Neural cell (in vitro differentiated cells): ENCODE data around the gene METTL8. TPM values are rescaled to one million over a fixed set of nuclear protein-coding genes. Genes with fewer than 3 reads are reported as not detected.

Experiments used
- H2AFZ ChIP-seq: fragments of 200-600, 300-800 bp; sonication (generic), shearing (Covaris generic); 2 replicates; pipeline ENCODE4 v1.6.0; 2014; ENCODE audit warnings: low read depth, mild to moderate bottlenecking, antibody characterized with exemption, low read length, moderate library complexity
- H3F3A ChIP-seq: fragments of 200-600 bp; shearing (Covaris generic); 2 replicates; pipeline ENCODE4 v1.6.1; 2016; ENCODE audit warnings: mild to moderate bottlenecking, moderate library complexity, mixed read lengths, antibody characterized with exemption, low read length; ENCODE audit not compliant: insufficient read depth, poor library complexity, severe bottlenecking
- H3K27ac ChIP-seq: fragments of 200-600, 300-800 bp; sonication (generic), shearing (Covaris generic); 2 replicates; pipeline ENCODE4 v1.5.1; 2014; ENCODE audit warnings: mild to moderate bottlenecking, low read length, moderate library complexity
- H3K27me3 ChIP-seq: fragments of 300-800, 200-600 bp; sonication (generic), shearing (Covaris generic); 2 replicates; pipeline ENCODE4 v1.6.0; 2014; ENCODE audit warnings: mild to moderate bottlenecking, low read depth, low read length, moderate library complexity; ENCODE audit not compliant: insufficient read depth
- H3K36me3 ChIP-seq: fragments of 300-800, 200-600 bp; sonication (generic), shearing (Covaris generic); 2 replicates; pipeline ENCODE4 v1.5.1; 2014; ENCODE audit warnings: mild to moderate bottlenecking, antibody characterized with exemption, low read length, moderate library complexity; ENCODE audit not compliant: insufficient read depth
- H3K4me2 ChIP-seq: fragments of 300-800, 200-600 bp; sonication (generic), shearing (Covaris generic); 2 replicates; pipeline ENCODE4 v1.6.0; 2014; ENCODE audit warnings: mild to moderate bottlenecking, low read length
- H3K4me3 ChIP-seq: fragments of 300-800, 200-600 bp; sonication (generic), shearing (Covaris generic); 2 replicates; pipeline ENCODE4 v1.5.1; 2014; ENCODE audit warnings: mild to moderate bottlenecking, low read length, moderate library complexity
- H3K79me2 ChIP-seq: fragments of 200-600 bp; shearing (Covaris generic); replicated peaks from 2 replicates; pipeline ENCODE4 v1.6.0; 2014; ENCODE audit warnings: mild to moderate bottlenecking, low read length, moderate library complexity; ENCODE audit not compliant: insufficient read depth
- H3K9ac ChIP-seq: fragments of 300-800, 200-600 bp; sonication (generic), shearing (Covaris generic); 2 replicates; pipeline ENCODE4 v1.6.1; 2016; ENCODE audit warnings: mild to moderate bottlenecking, low read length, mixed read lengths
- H3K9me2 ChIP-seq: fragments of 200-600 bp; shearing (Covaris generic); 2 replicates; pipeline ENCODE4 v1.6.1; 2016; ENCODE audit warnings: mild to moderate bottlenecking, low read length, mixed read lengths; ENCODE audit not compliant: insufficient read depth
- H3K9me3 ChIP-seq: fragments of 200-600, 300-800 bp; sonication (generic), shearing (Covaris generic); 2 replicates; pipeline ENCODE4 v1.6.1; 2016; ENCODE audit warnings: mild to moderate bottlenecking, mixed run types, low read length, moderate library complexity, mixed read lengths
- H4K20me1 ChIP-seq: fragments of 200-600 bp; shearing (Covaris generic); 2 replicates; pipeline ENCODE4 v1.6.1; 2016; ENCODE audit warnings: mild to moderate bottlenecking, mixed run types; ENCODE audit not compliant: insufficient read depth
- EP300 ChIP-seq: fragments of 450-650 bp; conservative IDR thresholded peaks from 2 replicates; pipeline ENCODE4 v1.6.1; 2014; ENCODE audit warnings: antibody characterized with exemption, mild to moderate bottlenecking, moderate library complexity; ENCODE audit not compliant: poor library complexity, severe bottlenecking
- EZH2 ChIP-seq: fragments of 200-600, 300-800 bp; shearing (Covaris generic), sonication (generic); IDR thresholded peaks from 2 replicates; pipeline ENCODE4 v1.6.1; 2014; ENCODE audit warnings: antibody characterized with exemption, low read length, borderline replicate concordance, mild to moderate bottlenecking; ENCODE audit not compliant: insufficient read depth, poor library complexity, severe bottlenecking
- MXI1 ChIP-seq: fragments of 450-650 bp; conservative IDR thresholded peaks from 2 replicates; pipeline ENCODE4 v1.6.1; 2014; ENCODE audit warnings: antibody characterized with exemption, mild to moderate bottlenecking; ENCODE audit not compliant: poor library complexity, severe bottlenecking
- POLR2AphosphoS5 ChIP-seq: IDR thresholded peaks from 2 replicates; pipeline ENCODE4 v1.6.1; 2012
- RAD21 ChIP-seq: fragments of 450-650 bp; conservative IDR thresholded peaks from 2 replicates; pipeline ENCODE4 v1.6.1; 2014; ENCODE audit warnings: antibody characterized with exemption, mild to moderate bottlenecking, moderate library complexity
- SMC3 ChIP-seq: fragments of 450-650 bp; conservative IDR thresholded peaks from 2 replicates; pipeline ENCODE4 v1.6.1; 2014; ENCODE audit warnings: antibody characterized with exemption, mild to moderate bottlenecking, moderate library complexity; ENCODE audit not compliant: poor library complexity
- TAF1 ChIP-seq: IDR thresholded peaks from 2 replicates; pipeline ENCODE4 v1.6.1; 2012; ENCODE audit warnings: low read depth
- polyA plus RNA-seq: library from polyadenylated mRNA; depleted of rRNA; stranded (reverse); fragments of >200 nt; gene quantifications from 2 replicates; pipeline ENCODE4 v1.2.3, GENCODE V29; 2014
- TF ChIP-seq, protein P1 (sequence below): IDR thresholded peaks from 2 replicates; pipeline ENCODE4 v1.6.1; 2012; ENCODE audit warnings: borderline replicate concordance
- TF ChIP-seq, protein P2 (sequence below): fragments of 450-650 bp; IDR thresholded peaks from 2 replicates; pipeline ENCODE4 v1.5.1; 2014; ENCODE audit warnings: antibody characterized with exemption, mild to moderate bottlenecking, moderate library complexity; ENCODE audit not compliant: poor library complexity, severe bottlenecking

Gene METTL8
- polyA plus RNA-seq, 1 donor from 2014 or later: 13.7 TPM

DNA sequence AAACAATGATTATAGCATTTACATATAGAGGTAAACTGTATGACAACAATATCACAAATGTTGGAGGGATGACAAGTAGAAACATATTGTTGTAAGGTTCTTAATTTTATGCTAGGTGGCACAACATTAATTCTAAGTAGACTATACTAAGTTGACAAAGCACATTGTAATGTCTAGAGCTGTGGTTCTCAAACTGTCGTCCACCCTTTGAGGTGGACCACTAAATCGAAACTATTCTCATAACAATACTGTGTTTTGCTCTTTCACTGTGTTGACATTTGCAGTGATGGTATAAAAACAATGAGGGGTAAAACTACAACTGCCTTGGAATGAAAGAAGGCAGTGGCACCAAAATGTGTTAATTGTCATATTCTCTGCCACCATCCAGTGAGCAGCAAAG is 66.1 kb downstream of the METTL8 start:
- no peaks in the 10 kb centered on the region for H3K27me3 ChIP-seq
- no peak overlapping the region for H3K4me3 ChIP-seq
- H2AFZ ChIP-seq: no peak overlapping the region

DNA sequence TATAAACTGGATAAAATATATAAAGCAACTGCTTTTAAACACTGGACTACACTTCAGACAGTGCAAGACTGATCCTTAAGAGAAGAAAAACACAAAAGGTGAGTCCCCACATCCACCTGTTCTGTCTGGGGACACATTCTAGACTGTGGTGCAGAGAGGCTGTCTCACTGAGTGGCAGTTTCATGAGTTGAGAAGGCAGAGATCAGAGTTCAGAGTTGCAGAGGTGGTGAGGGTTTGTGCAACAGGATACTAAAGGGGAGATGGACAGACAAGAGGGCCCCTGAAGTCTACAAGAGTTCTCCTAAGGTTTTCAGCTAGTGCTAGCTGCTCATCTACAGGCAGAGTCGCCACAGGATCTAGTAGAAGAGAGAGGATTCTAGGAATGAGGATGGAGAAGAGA is 68.0 kb downstream of the METTL8 start:
- no peak overlapping the region for H3K4me2 ChIP-seq
- H3K27me3 ChIP-seq: no peaks in the 10 kb centered on the region
- no peak overlapping the region for H3K9ac ChIP-seq
- no peaks in the 10 kb centered on the region for H3F3A ChIP-seq
- H3K27ac ChIP-seq: no peak overlapping the region
- H3K36me3 ChIP-seq: no peaks in the 10 kb centered on the region
- TF ChIP-seq POLR2AphosphoS5 (no peak), EP300 (no peak), MXI1 (no peak), SMC3 (no peak), TAF1 (no peak), EZH2 (no peak), RAD21 (no peak)
- TF ChIP-seq, protein P1, sequence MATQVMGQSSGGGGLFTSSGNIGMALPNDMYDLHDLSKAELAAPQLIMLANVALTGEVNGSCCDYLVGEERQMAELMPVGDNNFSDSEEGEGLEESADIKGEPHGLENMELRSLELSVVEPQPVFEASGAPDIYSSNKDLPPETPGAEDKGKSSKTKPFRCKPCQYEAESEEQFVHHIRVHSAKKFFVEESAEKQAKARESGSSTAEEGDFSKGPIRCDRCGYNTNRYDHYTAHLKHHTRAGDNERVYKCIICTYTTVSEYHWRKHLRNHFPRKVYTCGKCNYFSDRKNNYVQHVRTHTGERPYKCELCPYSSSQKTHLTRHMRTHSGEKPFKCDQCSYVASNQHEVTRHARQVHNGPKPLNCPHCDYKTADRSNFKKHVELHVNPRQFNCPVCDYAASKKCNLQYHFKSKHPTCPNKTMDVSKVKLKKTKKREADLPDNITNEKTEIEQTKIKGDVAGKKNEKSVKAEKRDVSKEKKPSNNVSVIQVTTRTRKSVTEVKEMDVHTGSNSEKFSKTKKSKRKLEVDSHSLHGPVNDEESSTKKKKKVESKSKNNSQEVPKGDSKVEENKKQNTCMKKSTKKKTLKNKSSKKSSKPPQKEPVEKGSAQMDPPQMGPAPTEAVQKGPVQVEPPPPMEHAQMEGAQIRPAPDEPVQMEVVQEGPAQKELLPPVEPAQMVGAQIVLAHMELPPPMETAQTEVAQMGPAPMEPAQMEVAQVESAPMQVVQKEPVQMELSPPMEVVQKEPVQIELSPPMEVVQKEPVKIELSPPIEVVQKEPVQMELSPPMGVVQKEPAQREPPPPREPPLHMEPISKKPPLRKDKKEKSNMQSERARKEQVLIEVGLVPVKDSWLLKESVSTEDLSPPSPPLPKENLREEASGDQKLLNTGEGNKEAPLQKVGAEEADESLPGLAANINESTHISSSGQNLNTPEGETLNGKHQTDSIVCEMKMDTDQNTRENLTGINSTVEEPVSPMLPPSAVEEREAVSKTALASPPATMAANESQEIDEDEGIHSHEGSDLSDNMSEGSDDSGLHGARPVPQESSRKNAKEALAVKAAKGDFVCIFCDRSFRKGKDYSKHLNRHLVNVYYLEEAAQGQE: no peak
- TF ChIP-seq, protein P2, sequence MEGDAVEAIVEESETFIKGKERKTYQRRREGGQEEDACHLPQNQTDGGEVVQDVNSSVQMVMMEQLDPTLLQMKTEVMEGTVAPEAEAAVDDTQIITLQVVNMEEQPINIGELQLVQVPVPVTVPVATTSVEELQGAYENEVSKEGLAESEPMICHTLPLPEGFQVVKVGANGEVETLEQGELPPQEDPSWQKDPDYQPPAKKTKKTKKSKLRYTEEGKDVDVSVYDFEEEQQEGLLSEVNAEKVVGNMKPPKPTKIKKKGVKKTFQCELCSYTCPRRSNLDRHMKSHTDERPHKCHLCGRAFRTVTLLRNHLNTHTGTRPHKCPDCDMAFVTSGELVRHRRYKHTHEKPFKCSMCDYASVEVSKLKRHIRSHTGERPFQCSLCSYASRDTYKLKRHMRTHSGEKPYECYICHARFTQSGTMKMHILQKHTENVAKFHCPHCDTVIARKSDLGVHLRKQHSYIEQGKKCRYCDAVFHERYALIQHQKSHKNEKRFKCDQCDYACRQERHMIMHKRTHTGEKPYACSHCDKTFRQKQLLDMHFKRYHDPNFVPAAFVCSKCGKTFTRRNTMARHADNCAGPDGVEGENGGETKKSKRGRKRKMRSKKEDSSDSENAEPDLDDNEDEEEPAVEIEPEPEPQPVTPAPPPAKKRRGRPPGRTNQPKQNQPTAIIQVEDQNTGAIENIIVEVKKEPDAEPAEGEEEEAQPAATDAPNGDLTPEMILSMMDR: no peak
- H3K9me2 ChIP-seq: no peaks in the 10 kb centered on the region
- no peak overlapping the region for H2AFZ ChIP-seq
- H3K9me3 ChIP-seq: peaks cover 3% of the 10 kb centered on the region
- no peaks in the 10 kb centered on the region for H3K79me2 ChIP-seq
- H4K20me1 ChIP-seq: no peaks in the 10 kb centered on the region
- no peak overlapping the region for H3K4me3 ChIP-seq

More for the DNA sequence above, 66.1 kb downstream of the METTL8 start:
- H3K36me3 ChIP-seq: no peaks in the 10 kb centered on the region
- no peaks in the 10 kb centered on the region for H3F3A ChIP-seq
- TF ChIP-seq TAF1 (no peak), POLR2AphosphoS5 (no peak), RAD21 (no peak), MXI1 (no peak), EP300 (no peak), EZH2 (no peak), SMC3 (no peak)
- TF ChIP-seq, protein P1: no peak
- TF ChIP-seq, protein P2: no peak
- no peaks in the 10 kb centered on the region for H4K20me1 ChIP-seq
- H3K4me2 ChIP-seq: no peak overlapping the region
- peaks cover 3% of the 10 kb centered on the region for H3K9me3 ChIP-seq
- no peaks in the 10 kb centered on the region for H3K79me2 ChIP-seq
- no peaks in the 10 kb centered on the region for H3K9me2 ChIP-seq
- no peak overlapping the region for H3K27ac ChIP-seq
- no peak overlapping the region for H3K9ac ChIP-seq
